ENCODE measurements around the gene PIGC.

DNA sequence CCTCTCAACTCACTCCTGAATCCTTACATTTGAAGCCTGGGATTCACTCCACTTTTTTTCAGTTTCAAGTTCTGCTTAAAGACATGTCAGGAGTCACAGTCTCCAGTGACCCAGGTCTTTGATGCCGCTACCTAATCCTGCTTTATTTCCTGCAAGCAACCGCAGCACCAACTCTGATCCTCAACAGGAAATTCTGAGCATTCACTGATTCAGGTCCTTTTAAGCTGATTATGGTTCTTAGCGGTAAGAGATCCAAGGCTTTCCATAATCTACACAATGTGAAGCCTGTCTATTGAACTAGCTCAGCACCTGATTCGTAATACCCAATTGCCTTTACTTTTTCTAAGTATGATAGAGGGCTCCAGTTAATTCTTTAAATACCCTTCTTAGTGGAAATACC, 43.7 kb upstream of the PIGC start:
- TF ChIP-seq, protein P1, sequence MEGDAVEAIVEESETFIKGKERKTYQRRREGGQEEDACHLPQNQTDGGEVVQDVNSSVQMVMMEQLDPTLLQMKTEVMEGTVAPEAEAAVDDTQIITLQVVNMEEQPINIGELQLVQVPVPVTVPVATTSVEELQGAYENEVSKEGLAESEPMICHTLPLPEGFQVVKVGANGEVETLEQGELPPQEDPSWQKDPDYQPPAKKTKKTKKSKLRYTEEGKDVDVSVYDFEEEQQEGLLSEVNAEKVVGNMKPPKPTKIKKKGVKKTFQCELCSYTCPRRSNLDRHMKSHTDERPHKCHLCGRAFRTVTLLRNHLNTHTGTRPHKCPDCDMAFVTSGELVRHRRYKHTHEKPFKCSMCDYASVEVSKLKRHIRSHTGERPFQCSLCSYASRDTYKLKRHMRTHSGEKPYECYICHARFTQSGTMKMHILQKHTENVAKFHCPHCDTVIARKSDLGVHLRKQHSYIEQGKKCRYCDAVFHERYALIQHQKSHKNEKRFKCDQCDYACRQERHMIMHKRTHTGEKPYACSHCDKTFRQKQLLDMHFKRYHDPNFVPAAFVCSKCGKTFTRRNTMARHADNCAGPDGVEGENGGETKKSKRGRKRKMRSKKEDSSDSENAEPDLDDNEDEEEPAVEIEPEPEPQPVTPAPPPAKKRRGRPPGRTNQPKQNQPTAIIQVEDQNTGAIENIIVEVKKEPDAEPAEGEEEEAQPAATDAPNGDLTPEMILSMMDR (IDR thresholded peaks at IDR 0.05): no peak
- no peak for TF ChIP-seq ZFX (IDR thresholded peaks at IDR 0.05; ENCODE audit: borderline replicate concordance)
